IPS-15b (cell line): ENCODE measurements around the gene MPPED1.

Experiments
- H3K27me3 ChIP-seq: one replicate; pipeline ENCODE4 v1.6.1; 2013; ENCODE audit warnings: low read length; ENCODE audit not compliant: control insufficient read depth, insufficient read depth
- H3K36me3 ChIP-seq: one replicate; pipeline ENCODE4 v1.6.1; 2013; ENCODE audit warnings: low read length; ENCODE audit not compliant: control insufficient read depth, insufficient read depth
- H3K4me1 ChIP-seq: one replicate; pipeline ENCODE4 v1.6.1; 2013; ENCODE audit warnings: mild to moderate bottlenecking, low read length; ENCODE audit not compliant: control insufficient read depth, insufficient read depth
- H3K4me3 ChIP-seq: one replicate; pipeline ENCODE4 v1.5.1; 2013; ENCODE audit warnings: low read depth, low read length
- H3K9ac ChIP-seq: one replicate; pipeline ENCODE4 v1.6.1; 2013; ENCODE audit warnings: low read depth, mild to moderate bottlenecking, low read length
- H3K9me3 ChIP-seq: one replicate; pipeline ENCODE4 v1.6.1; 2013; ENCODE audit warnings: mild to moderate bottlenecking, low read length; ENCODE audit not compliant: control insufficient read depth, insufficient read depth

Gene MPPED1

DNA sequence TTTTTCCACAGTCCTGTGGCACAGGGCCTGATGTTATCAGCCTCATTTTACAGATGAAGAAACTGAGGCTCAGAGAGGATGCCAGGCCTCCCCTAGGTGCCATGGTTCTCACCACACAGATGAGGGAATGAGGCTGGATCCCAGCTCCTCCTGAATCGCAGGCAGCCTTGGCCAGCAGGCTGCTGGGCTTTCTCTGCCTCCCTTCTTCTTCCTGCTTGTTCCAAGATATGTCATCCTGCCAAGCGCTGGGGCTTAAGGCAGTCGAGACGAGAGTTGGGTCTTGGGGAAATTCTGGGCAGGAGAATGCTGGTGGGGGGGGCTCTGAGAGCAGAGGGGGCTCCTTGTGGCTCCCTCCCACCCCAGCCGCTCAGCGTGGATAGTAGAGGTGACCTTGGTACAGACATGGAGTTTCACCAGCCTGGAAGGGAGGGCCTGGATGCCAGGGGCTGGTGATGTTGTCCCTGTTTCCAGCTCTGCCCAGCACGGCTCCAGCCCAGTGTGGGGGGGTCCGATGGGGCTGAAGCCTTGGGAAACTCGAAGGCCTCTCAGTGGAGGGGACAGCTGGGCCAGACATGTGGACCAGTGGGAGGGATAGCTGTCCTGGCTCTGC, 16.6 kb upstream of the MPPED1 start:
- Histone ChIP-seq H3K9me3 (no peaks in the 10 kb centered on the region), H3K27me3 (no peaks in the 10 kb centered on the region), H3K4me1 (peaks cover 3% of the 10 kb centered on the region), H3K36me3 (no peaks in the 10 kb centered on the region), H3K9ac (no peak overlapping the region), H3K4me3 (no peak overlapping the region)

DNA sequence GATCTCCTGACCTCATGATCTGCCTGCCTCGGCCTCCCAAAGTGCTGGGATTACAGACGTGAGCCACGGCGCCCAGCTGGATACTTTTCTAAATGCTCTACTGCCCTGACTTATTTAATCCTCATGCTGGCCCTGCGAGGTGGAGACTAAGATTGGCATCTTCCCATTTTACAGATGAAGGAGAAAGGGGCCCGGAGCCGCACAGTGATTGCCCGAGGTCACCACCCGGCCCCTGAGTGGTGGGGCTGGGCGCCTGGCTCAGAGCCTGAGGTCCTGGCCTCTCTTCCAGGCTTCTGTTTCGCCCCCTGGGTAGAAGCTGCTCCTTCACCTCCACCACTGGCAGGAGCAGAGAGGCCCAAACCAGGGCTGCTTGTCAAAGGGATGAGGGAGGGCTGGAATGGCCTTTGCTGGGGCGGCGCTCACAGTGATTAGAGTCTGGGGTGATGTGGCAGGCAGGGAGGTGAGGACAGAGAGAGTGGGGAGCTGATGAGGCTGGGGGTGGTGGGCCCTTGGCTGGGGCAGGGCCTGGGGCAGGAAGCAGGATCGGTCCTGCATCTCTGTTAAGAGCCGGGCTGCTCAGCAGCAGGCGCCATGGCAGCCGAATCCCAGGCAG, 15.4 kb upstream of the MPPED1 start:
- Histone ChIP-seq H3K9ac (no peak overlapping the region), H3K9me3 (no peaks in the 10 kb centered on the region), H3K4me3 (no peak overlapping the region), H3K36me3 (no peaks in the 10 kb centered on the region), H3K4me1 (peaks cover 3% of the 10 kb centered on the region), H3K27me3 (no peaks in the 10 kb centered on the region)

DNA sequence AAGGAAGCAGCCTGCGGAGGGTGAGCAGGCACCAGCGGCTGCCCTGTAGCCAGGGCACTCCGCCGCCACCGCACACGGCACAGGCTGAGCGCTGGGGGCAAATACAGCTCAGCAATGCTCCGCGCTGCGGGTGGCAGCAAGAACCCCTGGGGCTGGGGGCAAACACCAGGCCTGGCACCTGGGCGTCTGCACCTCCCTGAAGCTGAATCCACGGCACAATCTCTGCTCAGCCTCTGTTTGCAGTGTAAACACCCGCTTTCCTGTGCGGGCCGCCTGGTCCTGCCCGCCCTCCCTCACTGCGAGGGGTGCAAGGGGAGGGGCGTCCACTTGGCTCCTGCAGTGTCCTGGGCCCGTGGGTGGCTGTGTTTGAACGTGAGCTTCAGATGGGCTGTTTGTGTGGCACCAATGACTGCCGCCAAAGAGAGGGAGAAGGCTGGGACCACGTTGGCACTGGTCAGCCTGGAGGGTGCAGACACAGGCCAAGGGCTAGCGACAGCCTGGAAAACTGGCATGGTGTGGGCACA, 14.8 kb upstream of the MPPED1 start:
- peaks cover 3% of the 10 kb centered on the region for H3K4me1 ChIP-seq
- H3K9me3 ChIP-seq = no peaks in the 10 kb centered on the region
- H3K4me3 ChIP-seq = no peak overlapping the region
- H3K27me3 ChIP-seq = no peaks in the 10 kb centered on the region
- no peak overlapping the region for H3K9ac ChIP-seq
- H3K36me3 ChIP-seq = no peaks in the 10 kb centered on the region

DNA sequence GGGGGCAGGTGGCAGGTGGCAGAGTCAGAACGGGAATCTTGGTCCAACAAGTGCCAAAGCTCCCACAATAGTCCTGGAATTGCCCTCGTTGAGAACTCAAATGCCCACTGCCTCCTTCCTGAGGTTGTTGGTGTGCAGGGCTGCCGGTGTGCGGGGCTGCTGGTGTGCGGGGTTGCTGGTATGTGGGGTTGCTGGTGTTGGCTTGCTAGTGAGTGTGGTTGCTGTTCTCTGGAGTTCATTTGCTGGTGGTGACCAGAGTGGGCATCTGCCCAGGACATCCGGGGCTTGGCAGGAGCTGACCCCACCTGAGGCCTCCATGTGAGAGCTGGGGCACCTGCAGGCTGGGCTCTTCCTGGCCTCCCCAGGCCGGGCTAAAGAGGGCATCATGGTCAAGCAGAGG, 14.0 kb upstream of the MPPED1 start:
- H3K36me3 ChIP-seq = no peaks in the 10 kb centered on the region
- H3K4me1 ChIP-seq = peaks cover 3% of the 10 kb centered on the region
- no peaks in the 10 kb centered on the region for H3K27me3 ChIP-seq
- no peaks in the 10 kb centered on the region for H3K9me3 ChIP-seq
- no peak overlapping the region for H3K9ac ChIP-seq
- no peak overlapping the region for H3K4me3 ChIP-seq

DNA sequence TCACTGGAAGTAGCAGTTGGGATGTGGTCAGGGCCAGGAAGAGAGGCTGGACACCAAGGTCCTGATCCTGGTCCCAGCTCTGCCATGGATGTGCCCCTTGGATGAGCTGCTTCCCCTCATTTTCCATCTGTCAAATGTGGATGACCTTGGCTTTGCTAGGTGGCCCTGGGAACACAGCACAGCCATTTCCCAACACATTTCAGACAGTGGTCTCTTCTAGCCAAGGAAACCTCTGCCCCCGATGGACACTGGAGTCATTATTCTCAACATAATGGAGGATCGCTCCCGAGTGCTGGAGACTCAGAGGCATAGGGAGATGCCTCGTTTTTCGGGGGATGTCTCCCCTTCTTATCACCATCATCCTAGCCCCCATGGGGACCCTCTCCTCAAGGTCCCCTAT, 13.6 kb upstream of the MPPED1 start:
- no peaks in the 10 kb centered on the region for H3K9me3 ChIP-seq
- H3K9ac ChIP-seq = no peak overlapping the region
- peaks cover 3% of the 10 kb centered on the region for H3K4me1 ChIP-seq
- no peaks in the 10 kb centered on the region for H3K27me3 ChIP-seq
- no peaks in the 10 kb centered on the region for H3K36me3 ChIP-seq
- no peak overlapping the region for H3K4me3 ChIP-seq

DNA sequence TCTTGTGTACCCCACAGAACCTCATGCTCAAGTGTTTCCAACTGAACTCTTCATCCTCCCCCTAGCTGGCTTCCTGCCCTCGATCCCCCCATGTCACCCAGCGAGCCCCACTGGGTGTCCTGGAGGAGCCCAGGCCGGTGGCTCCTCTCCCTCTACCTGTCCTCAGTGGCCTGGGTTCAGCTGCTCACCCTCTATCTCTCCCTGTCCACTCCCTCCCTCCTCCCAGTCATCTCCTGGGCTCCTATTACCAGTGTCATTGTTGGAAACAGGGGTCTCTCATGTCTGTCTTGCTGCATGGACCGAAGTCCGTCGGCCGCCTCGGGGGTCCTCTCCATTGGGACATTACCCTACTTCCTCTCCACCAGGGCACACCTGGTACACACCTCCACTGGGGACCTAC, 12.9 kb upstream of the MPPED1 start:
- H3K27me3 ChIP-seq = no peaks in the 10 kb centered on the region
- no peaks in the 10 kb centered on the region for H3K4me1 ChIP-seq
- H3K9me3 ChIP-seq = no peaks in the 10 kb centered on the region
- H3K9ac ChIP-seq = no peak overlapping the region
- no peaks in the 10 kb centered on the region for H3K36me3 ChIP-seq
- no peak overlapping the region for H3K4me3 ChIP-seq

DNA sequence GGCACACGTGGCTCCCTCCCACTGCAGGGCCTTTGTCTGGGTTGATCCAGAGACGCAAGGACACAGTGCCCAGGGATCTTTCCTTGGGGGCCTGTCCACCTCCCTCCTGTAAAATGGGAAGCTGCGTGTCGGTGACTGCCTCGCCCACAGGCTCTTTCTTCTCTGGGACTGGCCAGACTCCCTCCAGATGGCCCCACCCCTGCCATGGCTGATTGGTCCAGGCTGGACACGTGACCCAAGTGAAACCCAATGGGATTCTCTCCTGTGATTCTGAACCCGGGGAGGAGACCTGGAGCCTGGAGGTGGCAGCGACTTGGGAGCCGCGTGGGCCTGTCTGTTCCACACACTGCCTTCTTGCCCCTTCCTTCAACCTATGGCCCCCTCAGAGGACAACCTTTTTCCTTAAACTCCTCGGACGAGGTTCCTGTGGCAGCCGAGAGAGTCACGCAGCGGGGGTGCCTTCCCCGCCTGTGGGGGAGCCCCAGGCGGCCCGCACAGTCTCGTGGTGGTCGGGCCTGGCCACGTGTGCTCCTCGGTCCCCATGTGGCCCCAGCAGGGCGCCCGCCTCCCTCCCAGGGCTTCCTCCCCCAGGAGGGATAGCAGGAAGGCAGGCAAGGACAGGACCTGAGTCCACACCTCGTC, 12.4 kb upstream of the MPPED1 start:
- no peaks in the 10 kb centered on the region for H3K9me3 ChIP-seq
- H3K4me3 ChIP-seq = no peak overlapping the region
- no peaks in the 10 kb centered on the region for H3K27me3 ChIP-seq
- no peaks in the 10 kb centered on the region for H3K36me3 ChIP-seq
- H3K4me1 ChIP-seq = no peaks in the 10 kb centered on the region
- H3K9ac ChIP-seq = no peak overlapping the region

DNA sequence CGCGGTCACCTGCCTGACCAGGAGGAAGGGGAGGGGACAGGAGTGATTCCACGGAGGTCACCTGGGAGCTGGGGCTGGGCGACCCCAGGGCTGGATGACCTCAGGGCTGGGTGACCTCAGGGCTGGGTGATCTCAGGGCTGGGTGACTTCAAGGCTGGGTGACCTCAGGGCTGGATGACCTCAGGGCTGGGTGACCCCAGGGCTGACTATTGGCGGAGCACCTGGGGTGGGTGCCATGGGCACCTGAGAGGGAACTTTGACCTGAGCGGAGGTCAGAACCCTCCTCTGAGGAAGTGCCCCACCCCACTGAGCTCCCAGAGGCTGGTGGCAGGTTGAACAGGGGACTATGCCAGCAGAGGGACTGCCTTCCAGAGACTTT, 11.8 kb upstream of the MPPED1 start:
- Histone ChIP-seq H3K9me3 (no peaks in the 10 kb centered on the region), H3K27me3 (no peaks in the 10 kb centered on the region), H3K36me3 (no peaks in the 10 kb centered on the region), H3K4me1 (no peaks in the 10 kb centered on the region), H3K9ac (no peak overlapping the region), H3K4me3 (no peak overlapping the region)

DNA sequence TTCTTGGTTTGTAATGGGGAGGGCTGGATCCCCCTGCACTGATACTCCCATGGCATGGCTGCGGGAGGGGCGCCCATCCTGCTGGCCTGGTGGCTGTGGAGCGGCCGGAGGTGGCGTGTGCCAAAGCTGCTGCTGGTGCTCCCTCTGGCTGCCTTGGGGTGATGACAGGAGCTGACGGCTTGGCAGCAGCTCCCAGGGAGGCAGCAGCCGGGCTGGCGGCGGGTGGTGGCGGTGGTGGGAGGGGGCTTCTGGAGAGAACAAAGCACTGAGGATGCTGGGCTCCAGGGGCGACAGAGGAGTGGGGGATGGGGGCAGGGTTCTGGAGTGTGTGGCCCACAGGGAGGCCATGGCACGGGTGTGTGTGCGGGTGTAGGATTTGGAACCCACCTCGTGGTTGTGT, 11.4 kb upstream of the MPPED1 start:
- Histone ChIP-seq H3K9ac (no peak overlapping the region), H3K4me3 (no peak overlapping the region), H3K36me3 (no peaks in the 10 kb centered on the region), H3K9me3 (no peaks in the 10 kb centered on the region), H3K27me3 (no peaks in the 10 kb centered on the region), H3K4me1 (no peaks in the 10 kb centered on the region)

DNA sequence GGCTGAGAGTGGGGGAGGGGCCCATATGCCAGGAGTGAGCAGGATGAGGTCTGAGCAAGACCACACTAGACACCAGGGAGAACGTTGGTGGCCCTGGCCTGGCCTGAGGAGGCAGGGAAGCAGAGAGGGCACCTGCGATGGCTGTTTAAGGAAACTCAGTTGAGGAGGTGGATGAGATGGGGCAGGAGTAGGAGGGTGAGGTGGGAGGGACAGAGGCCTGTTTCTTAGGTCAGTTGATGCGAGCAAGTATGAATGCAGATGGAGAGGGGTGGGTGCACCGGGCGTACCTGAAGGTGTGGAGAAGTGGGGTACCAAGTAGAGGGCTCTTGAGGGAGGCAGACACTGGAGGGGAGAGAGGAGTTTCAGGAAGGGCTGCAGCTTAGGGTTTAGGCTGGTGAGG, 10.6 kb upstream of the MPPED1 start:
- Histone ChIP-seq H3K36me3 (no peaks in the 10 kb centered on the region), H3K9me3 (no peaks in the 10 kb centered on the region), H3K27me3 (no peaks in the 10 kb centered on the region), H3K9ac (no peak overlapping the region), H3K4me1 (no peaks in the 10 kb centered on the region), H3K4me3 (no peak overlapping the region)

DNA sequence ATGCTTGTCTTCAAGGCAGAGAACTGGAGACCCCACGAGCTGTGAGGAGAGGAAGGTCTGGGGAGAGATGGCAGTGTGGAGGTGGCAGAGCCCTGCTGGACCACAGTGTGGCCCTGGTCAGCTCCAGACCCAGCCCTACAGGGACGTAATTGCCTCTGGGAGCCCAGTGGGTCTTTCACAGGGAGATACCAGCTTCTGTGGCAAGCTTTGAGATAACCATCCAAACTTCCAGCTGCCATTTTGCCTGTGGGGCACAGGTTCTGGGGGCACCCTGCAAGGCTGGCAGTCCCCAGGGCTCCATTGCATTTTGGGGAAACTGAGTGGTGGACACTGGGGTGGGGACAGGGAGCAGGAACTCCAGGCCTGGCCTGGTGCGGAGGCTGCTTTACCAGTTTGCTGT, 10.2 kb upstream of the MPPED1 start:
- Histone ChIP-seq H3K27me3 (no peaks in the 10 kb centered on the region), H3K4me1 (no peaks in the 10 kb centered on the region), H3K9ac (no peak overlapping the region), H3K9me3 (no peaks in the 10 kb centered on the region), H3K36me3 (no peaks in the 10 kb centered on the region), H3K4me3 (no peak overlapping the region)

DNA sequence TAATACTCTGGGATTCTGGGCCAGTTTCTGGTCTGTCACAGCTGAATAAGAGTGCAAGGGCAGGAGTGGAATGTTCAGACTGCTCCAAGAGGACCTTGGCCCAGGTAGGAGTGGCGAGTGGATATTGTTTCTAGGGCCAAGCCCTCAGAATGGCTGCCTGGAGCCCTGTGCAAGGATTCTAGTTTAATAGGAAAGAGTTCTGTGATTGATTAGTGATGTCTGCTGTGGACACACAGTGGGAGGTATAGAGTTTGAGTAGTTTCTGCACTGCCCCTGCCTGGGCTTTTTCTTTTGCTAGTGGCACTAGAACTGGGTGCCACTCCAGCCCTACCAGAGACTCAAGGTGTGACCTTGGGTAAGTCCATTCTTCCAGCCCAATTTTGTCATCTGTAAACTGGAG, 9.7 kb upstream of the MPPED1 start:
- Histone ChIP-seq H3K4me1 (no peaks in the 10 kb centered on the region), H3K4me3 (no peak overlapping the region), H3K9me3 (no peaks in the 10 kb centered on the region), H3K27me3 (no peaks in the 10 kb centered on the region), H3K9ac (no peak overlapping the region), H3K36me3 (no peaks in the 10 kb centered on the region)
